ENCODE data around the gene HEXB.

HEXB gene

GRCh38 chr5:74665273-74665672, 19.8 kb upstream of the HEXB start:
- in situ Hi-C loops (cut with MboI; ENCODE audit: low sequenced_read_pairs, unreplicated experiment) = loop anchor here (25.0 kb wide), 1 partner anchor 1078 kb away; no protein-coding TSS in a partner anchor
- DNase-seq (ENCODE audit: low spot score) = no peak
- no peak for TF ChIP-seq CTCF (IDR thresholded peaks at IDR 0.05; ENCODE audit: borderline replicate concordance, control extremely low read depth, extremely low read depth, insufficient read depth, missing control alignments)

- no peak for DNase-seq (ENCODE audit: low spot score)
- in situ Hi-C loops (cut with MboI; ENCODE audit: low sequenced_read_pairs, unreplicated experiment) = loop anchor here (25.0 kb wide), 1 partner anchor 1079 kb away; no protein-coding TSS in a partner anchor
- no peak for TF ChIP-seq CTCF (IDR thresholded peaks at IDR 0.05; ENCODE audit: borderline replicate concordance, control extremely low read depth, extremely low read depth, insufficient read depth, missing control alignments)
Observed at GRCh38 chr5:74665816-74666215, 19.2 kb upstream of the HEXB start.

GRCh38 chr5:74667396-74667795, 17.6 kb upstream of the HEXB start:
- no peak for DNase-seq (ENCODE audit: low spot score)
- in situ Hi-C loops (cut with MboI; ENCODE audit: low sequenced_read_pairs, unreplicated experiment) = loop anchor here (25.0 kb wide), 1 partner anchor 1080 kb away; no protein-coding TSS in a partner anchor
- TF ChIP-seq CTCF (IDR thresholded peaks at IDR 0.05; ENCODE audit: borderline replicate concordance, control extremely low read depth, extremely low read depth, insufficient read depth, missing control alignments) = no peak

GRCh38 chr5:74669821-74670220, 15.2 kb upstream of the HEXB start:
- in situ Hi-C loops (cut with MboI; ENCODE audit: low sequenced_read_pairs, unreplicated experiment) = loop anchor here (10.0 to 25.0 kb wide), 2 partner anchors 245 to 1083 kb away; no protein-coding TSS in a partner anchor
- no peak for DNase-seq (ENCODE audit: low spot score)
- no peak for TF ChIP-seq CTCF (IDR thresholded peaks at IDR 0.05; ENCODE audit: borderline replicate concordance, control extremely low read depth, extremely low read depth, insufficient read depth, missing control alignments)

GRCh38 chr5:74670396-74671038, 14.5 kb upstream of the HEXB start:
- DNase-seq (ENCODE audit: low spot score) = no peak
- in situ Hi-C loops (cut with MboI; ENCODE audit: low sequenced_read_pairs, unreplicated experiment) = loop anchor here (10.0 to 25.0 kb wide), 2 partner anchors 244 to 1083 kb away; no protein-coding TSS in a partner anchor
- TF ChIP-seq CTCF (IDR thresholded peaks at IDR 0.05; ENCODE audit: borderline replicate concordance, control extremely low read depth, extremely low read depth, insufficient read depth, missing control alignments) = no peak

- in situ Hi-C loops (cut with MboI; ENCODE audit: low sequenced_read_pairs, unreplicated experiment) = loop anchor here (10.0 to 25.0 kb wide), 2 partner anchors 242 to 1085 kb away; no protein-coding TSS in a partner anchor
Observed at GRCh38 chr5:74672215-74672877, 12.7 kb upstream of the HEXB start.

More at GRCh38 chr5:74672215-74672877, 12.7 kb upstream of the HEXB start:
- no peak for TF ChIP-seq CTCF (IDR thresholded peaks at IDR 0.05; ENCODE audit: borderline replicate concordance, control extremely low read depth, extremely low read depth, insufficient read depth, missing control alignments)
- no peak for DNase-seq (ENCODE audit: low spot score)
